ENCODE data around the gene PEX12. TPM values are rescaled to one million over a fixed set of nuclear protein-coding genes. Genes with fewer than 3 reads are reported as not detected.

The PEX12 gene
- total RNA-seq, 1 donor from 2014 or later, result 3.9 TPM

DNA sequence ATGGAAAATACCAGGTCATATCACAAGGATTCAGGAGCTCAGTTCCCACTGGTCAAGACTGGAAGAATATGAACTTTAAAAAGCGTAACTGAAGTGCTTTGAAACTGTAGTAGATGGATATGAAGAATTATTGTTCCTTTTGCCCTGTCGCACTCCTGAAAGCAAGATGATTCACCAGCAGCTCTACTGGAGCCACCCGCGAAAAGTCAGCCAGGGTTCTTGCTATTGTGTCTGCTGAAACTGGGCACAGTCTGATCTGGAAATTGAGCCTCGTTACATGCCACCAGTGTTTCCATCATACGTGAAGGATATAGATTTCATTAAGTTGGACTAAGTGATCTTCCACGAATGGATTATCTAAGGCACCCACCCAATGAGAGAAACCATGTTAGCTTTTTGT lies 25.3 kb upstream of the PEX12 start:
- Mint-ChIP-seq H3K27me3 (ENCODE audit: low read depth, unreplicated experiment) (no peaks in the 10 kb centered on the region), H3K4me1 (ENCODE audit: low read depth, unreplicated experiment) (peaks cover 4% of the 10 kb centered on the region), H3K4me3 (ENCODE audit: unreplicated experiment) (no peak overlapping the region), H3K27ac (ENCODE audit: unreplicated experiment) (no peak overlapping the region), H3K36me3 (ENCODE audit: low read depth, unreplicated experiment) (peaks cover 16% of the 10 kb centered on the region), H3K9me3 (ENCODE audit: unreplicated experiment) (no peaks in the 10 kb centered on the region)
- no peaks in the 10 kb centered on the region for H3K27me3 ChIP-seq (ENCODE audit: insufficient read depth, low read length)
- H3K4me3 ChIP-seq (ENCODE audit: insufficient read depth, low read depth, low read length), result no peak overlapping the region
- FAIRE-seq, result no peak
- no peak for DNase-seq (ENCODE audit: low read depth)
- H3K4me1 ChIP-seq (ENCODE audit: insufficient read depth, low read length), result peaks cover 4% of the 10 kb centered on the region
- H3K27ac ChIP-seq (ENCODE audit: low read depth, low read length), result no peak overlapping the region
- TF ChIP-seq EZH2 (IDR thresholded peaks at IDR 0.05; ENCODE audit: insufficient read depth, low read length), result no peak
- TF ChIP-seq, protein P1, sequence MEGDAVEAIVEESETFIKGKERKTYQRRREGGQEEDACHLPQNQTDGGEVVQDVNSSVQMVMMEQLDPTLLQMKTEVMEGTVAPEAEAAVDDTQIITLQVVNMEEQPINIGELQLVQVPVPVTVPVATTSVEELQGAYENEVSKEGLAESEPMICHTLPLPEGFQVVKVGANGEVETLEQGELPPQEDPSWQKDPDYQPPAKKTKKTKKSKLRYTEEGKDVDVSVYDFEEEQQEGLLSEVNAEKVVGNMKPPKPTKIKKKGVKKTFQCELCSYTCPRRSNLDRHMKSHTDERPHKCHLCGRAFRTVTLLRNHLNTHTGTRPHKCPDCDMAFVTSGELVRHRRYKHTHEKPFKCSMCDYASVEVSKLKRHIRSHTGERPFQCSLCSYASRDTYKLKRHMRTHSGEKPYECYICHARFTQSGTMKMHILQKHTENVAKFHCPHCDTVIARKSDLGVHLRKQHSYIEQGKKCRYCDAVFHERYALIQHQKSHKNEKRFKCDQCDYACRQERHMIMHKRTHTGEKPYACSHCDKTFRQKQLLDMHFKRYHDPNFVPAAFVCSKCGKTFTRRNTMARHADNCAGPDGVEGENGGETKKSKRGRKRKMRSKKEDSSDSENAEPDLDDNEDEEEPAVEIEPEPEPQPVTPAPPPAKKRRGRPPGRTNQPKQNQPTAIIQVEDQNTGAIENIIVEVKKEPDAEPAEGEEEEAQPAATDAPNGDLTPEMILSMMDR (IDR thresholded peaks at IDR 0.05; ENCODE audit: insufficient read depth, low read depth, low read length), result no peak
- no peak overlapping the region for H3K4me2 ChIP-seq (ENCODE audit: low read length)
- no peak overlapping the region for H3K9ac ChIP-seq (ENCODE audit: low read length)
- peaks cover 23% of the 10 kb centered on the region for H3K79me2 ChIP-seq (ENCODE audit: insufficient read depth, low read length)
- H3K36me3 ChIP-seq (ENCODE audit: insufficient read depth, low read length), result peaks cover 44% of the 10 kb centered on the region
- H2AFZ ChIP-seq (ENCODE audit: low read depth, low read length), result no peak overlapping the region
- H4K20me1 ChIP-seq (ENCODE audit: insufficient read depth, low read length), result peaks cover 16% of the 10 kb centered on the region
- no peaks in the 10 kb centered on the region for H3K9me3 ChIP-seq (ENCODE audit: insufficient read depth, low read depth, low read length)

DNA sequence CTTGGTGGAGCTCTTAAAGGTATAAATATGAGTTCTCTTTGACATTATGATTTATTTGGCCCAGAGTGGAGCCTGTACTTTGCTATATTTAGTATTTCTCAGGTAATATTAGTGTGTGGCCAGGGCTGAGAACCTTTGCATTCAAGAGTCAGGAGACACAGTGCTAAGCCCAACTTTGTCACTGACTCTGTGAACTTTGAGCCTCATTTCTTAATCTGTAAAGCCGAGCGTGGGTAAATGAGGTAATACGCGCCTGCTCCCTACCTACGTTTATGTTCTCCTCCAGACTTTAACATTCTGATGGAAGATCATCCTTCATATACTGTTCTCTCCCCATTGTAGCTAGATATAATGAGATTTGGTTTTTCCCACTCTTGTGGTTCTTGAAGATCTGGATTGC lies 19.2 kb upstream of the PEX12 start:
- H3K27me3 ChIP-seq (ENCODE audit: insufficient read depth, low read length), result no peaks in the 10 kb centered on the region
- H2AFZ ChIP-seq (ENCODE audit: low read depth, low read length), result no peak overlapping the region
- peaks cover 9% of the 10 kb centered on the region for H3K36me3 Mint-ChIP-seq (ENCODE audit: low read depth, unreplicated experiment)
- no peak for FAIRE-seq
- H4K20me1 ChIP-seq (ENCODE audit: insufficient read depth, low read length), result peaks cover 54% of the 10 kb centered on the region
- no peaks in the 10 kb centered on the region for H3K27me3 Mint-ChIP-seq (ENCODE audit: low read depth, unreplicated experiment)
- H3K4me3 Mint-ChIP-seq (ENCODE audit: unreplicated experiment), result no peak overlapping the region
- H3K9ac ChIP-seq (ENCODE audit: low read length), result no peak overlapping the region
- no peak for TF ChIP-seq EZH2 (IDR thresholded peaks at IDR 0.05; ENCODE audit: insufficient read depth, low read length)
- TF ChIP-seq, protein P1 (IDR thresholded peaks at IDR 0.05; ENCODE audit: insufficient read depth, low read depth, low read length), result no peak
- H3K36me3 ChIP-seq (ENCODE audit: insufficient read depth, low read length), result peaks cover 37% of the 10 kb centered on the region
- H3K4me3 ChIP-seq (ENCODE audit: insufficient read depth, low read depth, low read length), result no peak overlapping the region
- H3K4me1 ChIP-seq (ENCODE audit: insufficient read depth, low read length), result no peaks in the 10 kb centered on the region
- H3K27ac Mint-ChIP-seq (ENCODE audit: unreplicated experiment), result no peak overlapping the region
- no peak overlapping the region for H3K27ac ChIP-seq (ENCODE audit: low read depth, low read length)
- no peaks in the 10 kb centered on the region for H3K4me1 Mint-ChIP-seq (ENCODE audit: low read depth, unreplicated experiment)
- no peak overlapping the region for H3K4me2 ChIP-seq (ENCODE audit: low read length)
- DNase-seq (ENCODE audit: low read depth), result no peak
- H3K9me3 ChIP-seq (ENCODE audit: insufficient read depth, low read depth, low read length), result no peaks in the 10 kb centered on the region
- H3K9me3 Mint-ChIP-seq (ENCODE audit: unreplicated experiment), result no peaks in the 10 kb centered on the region
- peaks cover 75% of the 10 kb centered on the region for H3K79me2 ChIP-seq (ENCODE audit: insufficient read depth, low read length)

DNA sequence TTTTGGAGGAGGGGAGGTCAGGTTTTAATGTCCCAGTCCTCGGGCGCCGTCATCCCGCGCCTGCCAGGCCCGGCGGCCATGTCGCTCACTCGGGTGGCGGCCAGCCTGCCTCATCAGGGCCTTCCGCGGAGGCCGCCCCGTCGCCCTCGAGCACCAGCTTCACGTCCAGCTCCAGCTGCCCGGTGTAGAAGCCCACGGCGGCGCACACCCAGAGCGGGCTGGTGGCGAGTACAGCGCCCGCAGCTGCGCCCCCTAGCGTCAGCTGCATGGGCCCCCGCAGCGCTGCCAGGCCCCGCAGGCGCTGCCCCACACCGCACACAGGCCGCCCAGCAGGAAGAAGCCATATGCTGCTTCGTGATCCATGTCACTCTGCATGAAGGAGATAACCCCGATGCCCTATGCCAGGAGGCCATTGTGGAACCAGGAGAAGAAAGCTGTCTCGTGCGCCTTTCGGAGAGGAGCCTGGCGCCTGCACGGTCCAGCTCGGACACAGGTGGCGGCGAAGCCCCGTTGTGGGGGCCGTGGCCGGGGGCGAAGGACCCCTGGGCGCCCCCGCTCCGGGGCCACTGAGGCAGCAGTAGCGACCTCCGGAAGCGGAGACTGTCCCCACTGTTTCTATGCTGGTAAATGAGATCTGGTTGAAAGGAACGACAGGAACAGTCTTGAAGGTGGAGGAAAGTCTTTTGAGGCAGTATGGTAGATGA lies 18.3 kb upstream of the PEX12 start:
- no peak overlapping the region for H3K4me3 ChIP-seq (ENCODE audit: insufficient read depth, low read depth, low read length)
- H3K27me3 ChIP-seq (ENCODE audit: insufficient read depth, low read length), result no peaks in the 10 kb centered on the region
- Mint-ChIP-seq H3K9me3 (ENCODE audit: unreplicated experiment) (no peaks in the 10 kb centered on the region), H3K4me1 (ENCODE audit: low read depth, unreplicated experiment) (no peaks in the 10 kb centered on the region), H3K27me3 (ENCODE audit: low read depth, unreplicated experiment) (no peaks in the 10 kb centered on the region), H3K27ac (ENCODE audit: unreplicated experiment) (no peak overlapping the region), H3K4me3 (ENCODE audit: unreplicated experiment) (no peak overlapping the region), H3K36me3 (ENCODE audit: low read depth, unreplicated experiment) (peaks cover 9% of the 10 kb centered on the region)
- FAIRE-seq (no peak), DNase-seq (ENCODE audit: low read depth) (no peak)
- no peak overlapping the region for H3K9ac ChIP-seq (ENCODE audit: low read length)
- H3K9me3 ChIP-seq (ENCODE audit: insufficient read depth, low read depth, low read length), result no peaks in the 10 kb centered on the region
- H3K4me2 ChIP-seq (ENCODE audit: low read length), result no peak overlapping the region
- H3K79me2 ChIP-seq (ENCODE audit: insufficient read depth, low read length), result peaks cover 82% of the 10 kb centered on the region
- no peak overlapping the region for H2AFZ ChIP-seq (ENCODE audit: low read depth, low read length)
- H3K27ac ChIP-seq (ENCODE audit: low read depth, low read length), result no peak overlapping the region
- peaks cover 63% of the 10 kb centered on the region for H4K20me1 ChIP-seq (ENCODE audit: insufficient read depth, low read length)
- H3K36me3 ChIP-seq (ENCODE audit: insufficient read depth, low read length), result peaks cover 30% of the 10 kb centered on the region
- H3K4me1 ChIP-seq (ENCODE audit: insufficient read depth, low read length), result no peaks in the 10 kb centered on the region
- no peak for TF ChIP-seq EZH2 (IDR thresholded peaks at IDR 0.05; ENCODE audit: insufficient read depth, low read length)
- TF ChIP-seq, protein P1 (IDR thresholded peaks at IDR 0.05; ENCODE audit: insufficient read depth, low read depth, low read length), result no peak

All from astrocyte (in vitro differentiated cells and primary cell).